SK-N-SH treated with all-trans-retinoic acid at 6 μM for 48 hours (cell line): ENCODE data around the gene IFITM2.

Experiments
- ATAC-seq: fragments of 200-7000 bp; cut with Tn5 transposase; 3 replicates; pipeline ENCODE4 v1.9.1; 2020; ENCODE audit warnings: mild to moderate bottlenecking, moderate library complexity
- ARNTL ChIP-seq: fragments of 450-650 bp; formaldehyde crosslinking; IDR thresholded peaks from 2 replicates; pipeline ENCODE4 v1.5.0; 2020; ENCODE audit warnings: low read depth, mild to moderate bottlenecking, moderate library complexity, borderline replicate concordance
- BACH2 ChIP-seq: fragments of 250-450 bp; sonication (Bioruptor Pico); IDR thresholded peaks from 2 replicates; pipeline ENCODE4 v1.9.0; 2021; ENCODE audit warnings: mild to moderate bottlenecking, borderline replicate concordance
- CSDC2 ChIP-seq: fragments of 250-450 bp; sonication (Bioruptor Pico); IDR thresholded peaks from 2 replicates; pipeline ENCODE4 v1.5.0; 2020; ENCODE audit warnings: mild to moderate bottlenecking, moderate library complexity
- ESRRG ChIP-seq: fragments of 250-450 bp; sonication (Bioruptor Pico); IDR thresholded peaks from 2 replicates; pipeline ENCODE4 v1.6.1; 2021; ENCODE audit warnings: mild to moderate bottlenecking
- GLIS3 ChIP-seq: fragments of 250-450 bp; sonication (Bioruptor Pico); IDR thresholded peaks from 2 replicates; pipeline ENCODE4 v1.5.0; 2020; ENCODE audit warnings: mild to moderate bottlenecking, moderate library complexity
- ISL1 ChIP-seq: fragments of 250-450 bp; sonication (Bioruptor Pico); IDR thresholded peaks from 2 replicates; pipeline ENCODE4 v2.1.2; 2022; ENCODE audit warnings: mild to moderate bottlenecking, moderate library complexity
- OSR1 ChIP-seq: fragments of 250-450 bp; sonication (Bioruptor Pico); IDR thresholded peaks from 2 replicates; pipeline ENCODE4 v1.8.0; 2022; ENCODE audit warnings: moderate library complexity, mild to moderate bottlenecking, inconsistent platforms
- PPARA ChIP-seq: fragments of 250-450 bp; sonication (Bioruptor Pico); IDR thresholded peaks from 2 replicates; pipeline ENCODE4 v1.5.0; 2020; ENCODE audit warnings: mild to moderate bottlenecking, borderline replicate concordance
- RARB ChIP-seq: fragments of 250-450 bp; sonication (Bioruptor Pico); IDR thresholded peaks from 2 replicates; pipeline ENCODE4 v1.8.0; 2021; ENCODE audit warnings: mild to moderate bottlenecking, moderate library complexity
- SNAI2 ChIP-seq: fragments of 250-450 bp; sonication (Bioruptor Pico); IDR thresholded peaks from 2 replicates; pipeline ENCODE4 v1.5.0; 2020; ENCODE audit warnings: mild to moderate bottlenecking, moderate library complexity
- TCF4 ChIP-seq: fragments of 250-450 bp; sonication (Bioruptor Pico); IDR thresholded peaks from 2 replicates; pipeline ENCODE4 v1.8.0; 2021; ENCODE audit warnings: mild to moderate bottlenecking, moderate library complexity, borderline replicate concordance
- TOX ChIP-seq: fragments of 250-450 bp; sonication (Bioruptor Pico); IDR thresholded peaks from 2 replicates; pipeline ENCODE4 v1.8.0; 2021; ENCODE audit warnings: mild to moderate bottlenecking, moderate library complexity, borderline replicate concordance
- ZC3H10 ChIP-seq: fragments of 250-450 bp; sonication (Bioruptor Pico); IDR thresholded peaks from 2 replicates; pipeline ENCODE4 v1.5.1; 2021; ENCODE audit warnings: mild to moderate bottlenecking, moderate library complexity
- ZFP30 ChIP-seq: fragments of 450-650 bp; formaldehyde crosslinking; IDR thresholded peaks from 2 replicates; pipeline ENCODE4 v1.5.0; 2022; ENCODE audit warnings: mild to moderate bottlenecking, moderate library complexity
- ZNF565 ChIP-seq: fragments of 450-650 bp; formaldehyde crosslinking; conservative IDR thresholded peaks from 2 replicates; pipeline ENCODE4 v1.5.0; 2020; ENCODE audit warnings: low read depth, mild to moderate bottlenecking, moderate library complexity
- ZNF8 ChIP-seq: fragments of 450-650 bp; formaldehyde crosslinking; IDR thresholded peaks from 2 replicates; pipeline ENCODE4 v1.5.0; 2020; ENCODE audit warnings: mild to moderate bottlenecking, moderate library complexity
- TF ChIP-seq, protein P1 (sequence below): fragments of 250-450 bp; sonication (Bioruptor Pico); IDR thresholded peaks from 2 replicates; pipeline ENCODE4 v1.5.1; 2020; ENCODE audit warnings: low read depth, mild to moderate bottlenecking, moderate library complexity
- TF ChIP-seq, protein P2 (sequence below): fragments of 250-450 bp; sonication (Bioruptor Pico); IDR thresholded peaks from 2 replicates; pipeline ENCODE4 v1.5.0; 2020; ENCODE audit warnings: mild to moderate bottlenecking, moderate library complexity
- TF ChIP-seq, protein P3 (sequence below): fragments of 250-450 bp; sonication (Bioruptor Pico); IDR thresholded peaks from 2 replicates; pipeline ENCODE4 v1.8.0; 2020; ENCODE audit warnings: mild to moderate bottlenecking, moderate library complexity, borderline replicate concordance
- TF ChIP-seq, protein P4 (sequence below): fragments of 250-450 bp; sonication (Bioruptor Pico); IDR thresholded peaks from 2 replicates; pipeline ENCODE4 v1.8.0; 2021; ENCODE audit warnings: low read depth, mild to moderate bottlenecking, moderate library complexity, borderline replicate concordance

IFITM2 gene

DNA sequence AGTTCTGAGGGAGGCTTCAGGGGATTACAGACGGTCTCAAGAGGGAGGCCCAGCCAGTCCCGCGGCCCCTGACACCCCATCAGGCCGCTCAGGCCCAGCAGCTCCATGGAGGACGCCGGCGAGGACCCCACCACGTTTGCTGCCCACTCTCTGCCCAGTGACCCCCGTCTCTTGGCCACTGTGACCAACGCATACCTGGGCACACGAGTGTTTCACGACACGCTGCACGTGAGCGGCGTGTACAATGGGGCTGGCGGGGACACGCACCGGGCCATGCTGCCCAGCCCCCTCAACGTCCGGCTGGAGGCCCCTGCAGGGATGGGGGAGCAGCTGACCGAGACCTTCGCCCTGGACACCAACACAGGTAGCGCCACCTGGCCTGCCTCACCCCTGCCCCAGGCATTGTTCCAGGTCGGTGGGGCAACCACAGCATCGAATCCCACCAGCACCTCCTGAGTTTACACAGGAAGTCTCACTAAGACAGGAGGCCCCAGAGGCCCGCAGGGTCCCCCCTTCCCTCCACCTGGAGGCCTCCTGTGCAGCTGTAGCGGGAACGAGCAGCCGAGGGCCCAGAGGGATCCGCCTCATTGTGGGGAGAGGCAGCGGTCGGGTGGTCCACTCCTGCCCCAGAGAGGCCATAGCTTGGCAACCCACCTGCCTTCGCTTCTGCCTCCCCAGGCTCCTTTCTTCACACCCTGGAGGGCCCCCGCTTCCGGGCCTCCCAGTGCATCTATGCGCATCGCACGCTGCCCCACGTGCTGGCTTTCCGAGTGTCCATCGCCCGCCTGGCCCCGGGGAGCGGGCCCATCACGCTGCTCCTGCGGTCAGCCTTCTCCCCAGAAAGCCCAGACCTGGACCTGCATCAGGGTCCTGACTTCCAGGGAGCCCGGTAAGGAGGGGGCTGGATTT lies 17.6 kb upstream of the IFITM2 start:
- TF ChIP-seq RARB: no peak
- no peak for TF ChIP-seq SNAI2 (CRISPR knock-in tag)
- TF ChIP-seq ZNF8 (CRISPR knock-in tag): no peak
- TF ChIP-seq ZFP30 (CRISPR knock-in tag): no peak
- TF ChIP-seq, all 23 proteins: peak for 0
- ATAC-seq: no peak

DNA sequence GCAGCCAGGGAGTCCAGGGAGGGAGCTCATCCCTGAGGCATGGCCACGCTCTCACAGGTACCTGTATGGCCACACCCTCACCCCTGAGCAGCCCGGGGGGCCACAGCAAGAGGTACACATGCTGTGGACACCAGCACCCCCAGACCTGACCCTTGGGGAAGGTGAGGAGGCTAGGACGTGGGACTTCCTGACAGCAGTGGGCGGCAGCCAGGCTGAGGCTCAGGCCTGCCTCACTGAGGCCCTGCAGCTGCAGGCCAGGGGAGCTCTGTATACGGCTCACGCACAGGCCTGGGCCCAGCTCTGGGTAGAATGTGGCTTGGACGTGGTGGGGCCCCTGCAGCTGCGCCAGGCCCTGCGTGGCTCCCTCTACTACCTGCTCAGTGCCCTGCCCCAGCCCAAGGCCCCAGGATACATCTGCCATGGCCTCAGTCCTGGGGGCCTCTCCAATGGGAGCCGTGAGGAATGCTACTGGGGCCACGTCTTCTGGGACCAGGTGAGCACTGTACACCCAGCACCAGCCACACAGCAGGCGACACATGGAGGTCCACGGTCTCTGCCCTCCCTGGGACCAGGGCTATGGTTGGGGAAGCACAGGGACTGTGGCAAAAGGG lies 16.9 kb upstream of the IFITM2 start:
- TF ChIP-seq ZFP30 (CRISPR knock-in tag): no peak
- ATAC-seq: no peak

DNA sequence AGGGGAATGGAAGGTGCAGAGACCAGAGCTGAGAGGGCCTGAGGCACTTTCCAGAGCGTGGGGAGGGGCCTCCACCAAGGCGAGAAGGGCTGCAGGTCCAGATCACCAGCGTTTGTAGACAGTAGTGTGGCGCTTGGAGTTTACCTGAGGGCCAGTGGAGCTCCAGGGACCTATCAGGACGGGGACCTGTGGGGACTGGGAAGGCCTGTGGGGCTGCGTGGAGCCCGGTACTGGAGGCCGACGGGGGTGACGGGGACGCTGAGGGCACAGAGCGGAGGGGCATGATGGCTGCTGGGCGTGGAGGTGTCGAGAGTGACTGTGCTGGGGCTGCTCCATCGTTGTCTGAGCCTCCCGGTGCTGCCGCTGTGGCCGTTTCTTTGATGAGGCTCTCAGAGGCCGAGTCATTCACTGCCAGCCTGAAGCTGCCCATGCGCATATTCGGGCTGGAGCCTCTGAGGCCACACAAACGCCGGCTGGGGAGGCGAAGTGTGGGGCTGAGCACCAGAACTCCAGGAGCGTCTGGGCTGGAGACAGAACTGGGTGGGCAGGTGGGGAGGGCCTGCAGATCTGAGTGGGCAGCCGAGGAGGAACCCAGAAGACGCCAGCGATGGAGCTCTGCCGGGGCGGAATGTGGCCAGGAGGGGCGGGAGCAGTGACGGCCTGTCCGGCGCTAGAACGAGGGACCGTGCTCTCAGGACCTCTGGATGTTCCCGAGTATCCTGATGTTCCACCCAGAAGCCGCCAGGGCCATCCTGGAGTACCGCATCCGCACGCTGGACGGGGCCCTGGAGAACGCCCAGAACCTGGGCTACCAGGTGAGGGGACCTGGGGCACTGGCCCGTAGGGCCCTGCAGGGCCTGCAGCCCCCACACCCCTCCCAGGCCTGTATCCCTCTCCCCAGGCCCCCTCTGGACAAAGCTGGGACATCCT lies 16.1 kb upstream of the IFITM2 start:
- no peak for ATAC-seq
- TF ChIP-seq ZFP30 (CRISPR knock-in tag) (no peak), TOX (CRISPR knock-in tag) (no peak), ZNF8 (CRISPR knock-in tag) (no peak), GLIS3 (CRISPR knock-in tag) (no peak), ZC3H10 (CRISPR knock-in tag) (no peak), TCF4 (CRISPR knock-in tag) (no peak), ZNF565 (CRISPR knock-in tag) (no peak), CSDC2 (CRISPR knock-in tag) (no peak), OSR1 (CRISPR knock-in tag) (no peak), BACH2 (no peak)
- TF ChIP-seq, protein P1, sequence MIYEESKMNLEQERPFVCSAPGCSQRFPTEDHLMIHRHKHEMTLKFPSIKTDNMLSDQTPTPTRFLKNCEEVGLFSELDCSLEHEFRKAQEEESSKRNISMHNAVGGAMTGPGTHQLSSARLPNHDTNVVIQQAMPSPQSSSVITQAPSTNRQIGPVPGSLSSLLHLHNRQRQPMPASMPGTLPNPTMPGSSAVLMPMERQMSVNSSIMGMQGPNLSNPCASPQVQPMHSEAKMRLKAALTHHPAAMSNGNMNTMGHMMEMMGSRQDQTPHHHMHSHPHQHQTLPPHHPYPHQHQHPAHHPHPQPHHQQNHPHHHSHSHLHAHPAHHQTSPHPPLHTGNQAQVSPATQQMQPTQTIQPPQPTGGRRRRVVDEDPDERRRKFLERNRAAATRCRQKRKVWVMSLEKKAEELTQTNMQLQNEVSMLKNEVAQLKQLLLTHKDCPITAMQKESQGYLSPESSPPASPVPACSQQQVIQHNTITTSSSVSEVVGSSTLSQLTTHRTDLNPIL (CRISPR knock-in tag): no peak
- TF ChIP-seq, protein P2, sequence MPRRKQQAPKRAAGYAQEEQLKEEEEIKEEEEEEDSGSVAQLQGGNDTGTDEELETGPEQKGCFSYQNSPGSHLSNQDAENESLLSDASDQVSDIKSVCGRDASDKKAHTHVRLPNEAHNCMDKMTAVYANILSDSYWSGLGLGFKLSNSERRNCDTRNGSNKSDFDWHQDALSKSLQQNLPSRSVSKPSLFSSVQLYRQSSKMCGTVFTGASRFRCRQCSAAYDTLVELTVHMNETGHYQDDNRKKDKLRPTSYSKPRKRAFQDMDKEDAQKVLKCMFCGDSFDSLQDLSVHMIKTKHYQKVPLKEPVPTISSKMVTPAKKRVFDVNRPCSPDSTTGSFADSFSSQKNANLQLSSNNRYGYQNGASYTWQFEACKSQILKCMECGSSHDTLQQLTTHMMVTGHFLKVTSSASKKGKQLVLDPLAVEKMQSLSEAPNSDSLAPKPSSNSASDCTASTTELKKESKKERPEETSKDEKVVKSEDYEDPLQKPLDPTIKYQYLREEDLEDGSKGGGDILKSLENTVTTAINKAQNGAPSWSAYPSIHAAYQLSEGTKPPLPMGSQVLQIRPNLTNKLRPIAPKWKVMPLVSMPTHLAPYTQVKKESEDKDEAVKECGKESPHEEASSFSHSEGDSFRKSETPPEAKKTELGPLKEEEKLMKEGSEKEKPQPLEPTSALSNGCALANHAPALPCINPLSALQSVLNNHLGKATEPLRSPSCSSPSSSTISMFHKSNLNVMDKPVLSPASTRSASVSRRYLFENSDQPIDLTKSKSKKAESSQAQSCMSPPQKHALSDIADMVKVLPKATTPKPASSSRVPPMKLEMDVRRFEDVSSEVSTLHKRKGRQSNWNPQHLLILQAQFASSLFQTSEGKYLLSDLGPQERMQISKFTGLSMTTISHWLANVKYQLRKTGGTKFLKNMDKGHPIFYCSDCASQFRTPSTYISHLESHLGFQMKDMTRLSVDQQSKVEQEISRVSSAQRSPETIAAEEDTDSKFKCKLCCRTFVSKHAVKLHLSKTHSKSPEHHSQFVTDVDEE (CRISPR knock-in tag): no peak
- TF ChIP-seq, protein P3, sequence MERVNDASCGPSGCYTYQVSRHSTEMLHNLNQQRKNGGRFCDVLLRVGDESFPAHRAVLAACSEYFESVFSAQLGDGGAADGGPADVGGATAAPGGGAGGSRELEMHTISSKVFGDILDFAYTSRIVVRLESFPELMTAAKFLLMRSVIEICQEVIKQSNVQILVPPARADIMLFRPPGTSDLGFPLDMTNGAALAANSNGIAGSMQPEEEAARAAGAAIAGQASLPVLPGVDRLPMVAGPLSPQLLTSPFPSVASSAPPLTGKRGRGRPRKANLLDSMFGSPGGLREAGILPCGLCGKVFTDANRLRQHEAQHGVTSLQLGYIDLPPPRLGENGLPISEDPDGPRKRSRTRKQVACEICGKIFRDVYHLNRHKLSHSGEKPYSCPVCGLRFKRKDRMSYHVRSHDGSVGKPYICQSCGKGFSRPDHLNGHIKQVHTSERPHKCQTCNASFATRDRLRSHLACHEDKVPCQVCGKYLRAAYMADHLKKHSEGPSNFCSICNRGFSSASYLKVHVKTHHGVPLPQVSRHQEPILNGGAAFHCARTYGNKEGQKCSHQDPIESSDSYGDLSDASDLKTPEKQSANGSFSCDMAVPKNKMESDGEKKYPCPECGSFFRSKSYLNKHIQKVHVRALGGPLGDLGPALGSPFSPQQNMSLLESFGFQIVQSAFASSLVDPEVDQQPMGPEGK (CRISPR knock-in tag): no peak
- TF ChIP-seq, all 23 proteins: peak for 0

DNA sequence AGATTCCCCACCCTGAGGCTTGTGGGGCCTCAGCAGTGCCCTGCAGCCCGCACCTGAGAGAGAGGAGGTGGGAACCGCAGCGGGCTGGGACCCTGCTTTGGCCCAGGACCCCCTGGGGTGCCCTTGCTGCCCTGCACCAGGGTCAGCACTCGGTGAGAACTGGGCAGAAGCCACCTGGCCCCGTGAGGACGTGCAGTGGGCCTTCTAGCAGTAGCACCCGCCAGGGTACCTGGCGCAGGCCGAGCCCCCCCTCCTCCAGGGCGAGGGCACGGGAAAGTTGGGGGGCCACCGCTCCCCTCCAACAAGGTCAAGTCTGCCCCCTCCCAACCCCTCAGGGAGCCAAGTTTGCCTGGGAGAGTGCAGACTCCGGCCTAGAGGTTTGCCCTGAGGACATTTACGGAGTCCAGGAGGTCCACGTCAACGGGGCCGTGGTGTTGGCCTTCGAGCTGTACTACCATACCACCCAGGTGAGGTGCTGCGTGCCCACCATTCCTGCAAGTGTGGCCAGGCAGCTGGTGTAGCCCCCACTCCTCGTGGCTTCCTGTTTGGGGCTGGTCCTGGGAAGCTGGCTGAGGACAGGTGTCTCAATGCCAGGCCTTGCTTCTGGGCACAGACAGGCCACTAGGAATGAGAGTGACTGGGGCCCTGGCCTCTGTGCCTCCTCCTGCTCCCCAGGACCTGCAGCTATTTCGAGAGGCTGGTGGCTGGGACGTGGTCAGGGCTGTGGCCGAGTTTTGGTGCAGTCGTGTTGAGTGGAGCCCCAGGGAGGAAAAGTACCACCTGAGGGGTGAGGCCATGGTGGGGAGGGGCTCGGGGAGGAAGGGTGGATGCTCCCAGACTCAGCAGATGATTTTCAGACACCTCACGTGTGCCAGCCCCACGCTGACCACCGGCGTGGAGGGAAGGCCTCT lies 15.2 kb upstream of the IFITM2 start:
- no peak for ATAC-seq
- no peak for TF ChIP-seq ARNTL
- TF ChIP-seq, protein P4, sequence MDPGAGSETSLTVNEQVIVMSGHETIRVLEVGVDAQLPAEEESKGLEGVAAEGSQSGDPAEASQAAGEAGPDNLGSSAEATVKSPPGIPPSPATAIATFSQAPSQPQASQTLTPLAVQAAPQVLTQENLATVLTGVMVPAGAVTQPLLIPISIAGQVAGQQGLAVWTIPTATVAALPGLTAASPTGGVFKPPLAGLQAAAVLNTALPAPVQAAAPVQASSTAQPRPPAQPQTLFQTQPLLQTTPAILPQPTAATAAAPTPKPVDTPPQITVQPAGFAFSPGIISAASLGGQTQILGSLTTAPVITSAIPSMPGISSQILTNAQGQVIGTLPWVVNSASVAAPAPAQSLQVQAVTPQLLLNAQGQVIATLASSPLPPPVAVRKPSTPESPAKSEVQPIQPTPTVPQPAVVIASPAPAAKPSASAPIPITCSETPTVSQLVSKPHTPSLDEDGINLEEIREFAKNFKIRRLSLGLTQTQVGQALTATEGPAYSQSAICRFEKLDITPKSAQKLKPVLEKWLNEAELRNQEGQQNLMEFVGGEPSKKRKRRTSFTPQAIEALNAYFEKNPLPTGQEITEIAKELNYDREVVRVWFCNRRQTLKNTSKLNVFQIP (CRISPR knock-in tag): no peak
- TF ChIP-seq SNAI2 (CRISPR knock-in tag): no peak
- TF ChIP-seq, protein P3 (CRISPR knock-in tag): no peak
- no peak for TF ChIP-seq OSR1 (CRISPR knock-in tag)
- TF ChIP-seq ZNF565 (CRISPR knock-in tag): no peak
- no peak for TF ChIP-seq ESRRG (CRISPR knock-in tag)
- TF ChIP-seq ZC3H10 (CRISPR knock-in tag): no peak
- TF ChIP-seq, protein P1 (CRISPR knock-in tag): no peak
- no peak for TF ChIP-seq RARB
- no peak for TF ChIP-seq ISL1 (CRISPR knock-in tag)
- no peak for TF ChIP-seq PPARA (CRISPR knock-in tag)
